Epithelial cell of prostate (primary cell): ENCODE measurements around the gene PADI3.
"Not testable (repeated sequence)": the region's sequence is repeated elsewhere in the genome, so short reads cannot be mapped to it uniquely, and the experiment has no call there.

ENCODE experiments used
- DNase-seq: peaks from one replicate; pipeline ENCODE4 v3.0.0-alpha.2; 2011; ENCODE audit warnings: low read depth, low spot score
- H3K27ac ChIP-seq: fragments of 450-650 bp; 2 replicates; pipeline ENCODE4 v1.5.1; 2017; ENCODE audit warnings: mild to moderate bottlenecking

Gene PADI3

GRCh38 chr1:17316704-17317103, 67.8 kb downstream of the PADI3 start:
- no peak for DNase-seq
- no peak overlapping the region for H3K27ac ChIP-seq

- no peak overlapping the region for H3K27ac ChIP-seq
- DNase-seq, result no peak
These were observed 69.4 kb downstream of the PADI3 start for GRCh38 chr1:17318262-17318661.

GRCh38 chr1:17319561-17320350, 70.9 kb downstream of the PADI3 start:
- no peak overlapping the region for H3K27ac ChIP-seq
- no peak for DNase-seq

- DNase-seq, H3K27ac ChIP-seq: not testable (repeated sequence)
These were observed 73.0 kb downstream of the PADI3 start for GRCh38 chr1:17321857-17322390.

- no peak for DNase-seq
- no peak overlapping the region for H3K27ac ChIP-seq
These were observed 80.0 kb downstream of the PADI3 start for GRCh38 chr1:17328855-17329254.

- DNase-seq, result no peak
- H3K27ac ChIP-seq, result no peak overlapping the region
These were observed 80.7 kb downstream of the PADI3 start for GRCh38 chr1:17329610-17330009.

GRCh38 chr1:17330856-17331255, 82.0 kb downstream of the PADI3 start:
- no peak for DNase-seq
- no peak overlapping the region for H3K27ac ChIP-seq

- H3K27ac ChIP-seq, result no peak overlapping the region
- no peak for DNase-seq
These were observed 84.2 kb downstream of the PADI3 start for GRCh38 chr1:17333081-17333480.
